Fibroblast of skin of left quadriceps (primary cell): ENCODE measurements around the gene SCARF1.
A peak's percentile ranks its signal among the peaks of the same experiment; 100 is the strongest.

Source experiments
- DNase-seq, 2 experiments: peaks; one replicate each; pipeline ENCODE4 v3.0.0-alpha.2; 2013; ENCODE audit warnings: low read depth in 2 of 2

Gene SCARF1

GRCh38 chr17:1598399-1599095 lies 47.0 kb downstream of the SCARF1 start:
- DNase-seq = no peak

GRCh38 chr17:1597861-1598342 lies 47.6 kb downstream of the SCARF1 start:
- DNase-seq = no peak

GRCh38 chr17:1593630-1593931 lies 52.0 kb downstream of the SCARF1 start:
- DNase-seq = no peak

GRCh38 chr17:1592751-1593629 lies 52.5 kb downstream of the SCARF1 start:
- DNase-seq = no peak

GRCh38 chr17:1591474-1592090 lies 54.0 kb downstream of the SCARF1 start:
- DNase-seq = no peak

- DNase-seq = no peak
Measured at GRCh38 chr17:1590747-1591473, 54.6 kb downstream of the SCARF1 start.

- peak; percentile 33 to 45 for DNase-seq
Measured at GRCh38 chr17:1590029-1590746, 55.3 kb downstream of the SCARF1 start.

GRCh38 chr17:1588821-1589585 lies 56.5 kb downstream of the SCARF1 start:
- no peak for DNase-seq

- DNase-seq = no peak
Measured at GRCh38 chr17:1584167-1584566, 61.4 kb downstream of the SCARF1 start.
